Muscle of leg (tissue), 11 donors: Measurements from ENCODE around the gene PLA2G12A. TPM values are rescaled to one million over a fixed set of nuclear protein-coding genes. Genes with fewer than 3 reads are reported as not detected.

ENCODE experiments used
- DNase-seq: peaks from one replicate; pipeline ENCODE4 v3.0.0; 2013
- H3K27ac ChIP-seq: one replicate; pipeline ENCODE4 v1.5.1; 2013; ENCODE audit warnings: mild to moderate bottlenecking, low read length, control low read depth
- H3K27me3 ChIP-seq: one replicate; pipeline ENCODE4 v1.6.1; 2013; ENCODE audit warnings: low read length; ENCODE audit not compliant: control insufficient read depth, insufficient read depth
- H3K36me3 ChIP-seq: one replicate; pipeline ENCODE4 v1.6.1; 2013; ENCODE audit warnings: low read length; ENCODE audit not compliant: control insufficient read depth, insufficient read depth
- H3K4me1 ChIP-seq: one replicate; pipeline ENCODE4 v1.6.1; 2013; ENCODE audit warnings: low read length; ENCODE audit not compliant: control insufficient read depth, insufficient read depth
- H3K4me3 ChIP-seq: one replicate; pipeline ENCODE4 v1.5.1; 2013; ENCODE audit warnings: low read length, control low read depth
- H3K9me3 ChIP-seq: replicated peaks from 2 replicates; pipeline ENCODE4 v1.6.1; 2013; ENCODE audit warnings: low read depth, low read length; ENCODE audit not compliant: control insufficient read depth
- WGBS: methylation state at CpG from one replicate; pipeline ENCODE4 v1.1.5; 2013; ENCODE audit warnings: missing lambda C conversion rate; ENCODE audit not compliant: insufficient coverage; 5-methylcytosine and 5-hydroxymethylcytosine counted together
- polyA plus RNA-seq, 8 donors: library from polyadenylated mRNA; unstranded; fragments of 120-200 nt; gene quantifications; one replicate each; pipeline versions ENCODE4 v1.2.1 to v1.2.3, GENCODE V29; 2013; ENCODE audit warnings: inconsistent platforms in 1 of 8, low replicate concordance in 1 of 8; ENCODE audit not compliant: insufficient read length in 8 of 8, insufficient read depth in 1 of 8
- total RNA-seq: library from RNA; stranded (reverse); fragments of 120-200 nt; gene quantifications from one replicate; pipeline ENCODE4 v1.2.4, GENCODE V29; 2013

Gene PLA2G12A
- total and polyA plus RNA-seq, 9 donors, result 9.8 to 17.3 (median 13.5) TPM

GRCh38 chr4:109730619-109731545, 1.0 kb upstream of the PLA2G12A start:
- no peaks in the 10 kb centered on the region for H3K36me3 ChIP-seq
- peaks cover 7% of the 10 kb centered on the region for H3K4me1 ChIP-seq
- H3K9me3 ChIP-seq, result no peaks in the 10 kb centered on the region
- peak overlapping the region; percentile 90 for H3K4me3 ChIP-seq
- peak; percentile 4 for DNase-seq
- WGBS, result 88% methylated on average over 7 of the region's 21 CpGs
- H3K27me3 ChIP-seq, result no peaks in the 10 kb centered on the region
- peak overlapping the region; percentile 85 for H3K27ac ChIP-seq

GRCh38 chr4:109729117-109729717, 653 bp downstream of the PLA2G12A start:
- Histone ChIP-seq H3K9me3 (no peaks in the 10 kb centered on the region), H3K27ac (no peak overlapping the region)

GRCh38 chr4:109728385-109728784, 1.5 kb downstream of the PLA2G12A start:
- 67% methylated on average over 1 of the region's 6 CpGs for WGBS
- no peak for DNase-seq
- no peak overlapping the region for H3K4me3 ChIP-seq
- H3K36me3 ChIP-seq, result no peaks in the 10 kb centered on the region
- no peaks in the 10 kb centered on the region for H3K9me3 ChIP-seq
- peaks cover 7% of the 10 kb centered on the region for H3K4me1 ChIP-seq
- H3K27ac ChIP-seq, result no peak overlapping the region
- no peaks in the 10 kb centered on the region for H3K27me3 ChIP-seq

More at GRCh38 chr4:109729117-109729717, 653 bp downstream of the PLA2G12A start:
- no peaks in the 10 kb centered on the region for H3K27me3 ChIP-seq
- peak overlapping the region; percentile 71 for H3K4me3 ChIP-seq
- DNase-seq, result peak; percentile 13
- H3K36me3 ChIP-seq, result no peaks in the 10 kb centered on the region
- WGBS, result 0% methylated on average over 19 of the region's 25 CpGs
- peaks cover 7% of the 10 kb centered on the region for H3K4me1 ChIP-seq

- Histone ChIP-seq H3K27ac (no peak overlapping the region), H3K27me3 (no peaks in the 10 kb centered on the region), H3K4me3 (no peak overlapping the region), H3K4me1 (no peaks in the 10 kb centered on the region), H3K36me3 (no peaks in the 10 kb centered on the region), H3K9me3 (no peaks in the 10 kb centered on the region)
- no CpG with 5 or more reads among the region's 2 CpGs for WGBS
- DNase-seq, result no peak
These were observed 6.8 kb downstream of the PLA2G12A start for GRCh38 chr4:109723110-109723509.

- no peak overlapping the region for H3K4me3 ChIP-seq
- H3K27ac ChIP-seq, result no peak overlapping the region
- no peaks in the 10 kb centered on the region for H3K4me1 ChIP-seq
- DNase-seq, result no peak
- no peaks in the 10 kb centered on the region for H3K27me3 ChIP-seq
- no peaks in the 10 kb centered on the region for H3K36me3 ChIP-seq
- no peaks in the 10 kb centered on the region for H3K9me3 ChIP-seq
These were observed 7.5 kb downstream of the PLA2G12A start for GRCh38 chr4:109722357-109722756.

- no peak for DNase-seq
- Histone ChIP-seq H3K36me3 (peaks cover 7% of the 10 kb centered on the region), H3K27ac (no peak overlapping the region), H3K27me3 (no peaks in the 10 kb centered on the region), H3K4me3 (no peak overlapping the region), H3K9me3 (no peaks in the 10 kb centered on the region), H3K4me1 (no peaks in the 10 kb centered on the region)
- 100% methylated on average over 1 of the region's 7 CpGs for WGBS
These were observed 8.8 kb downstream of the PLA2G12A start for GRCh38 chr4:109721033-109721432.

- H3K4me1 ChIP-seq, result no peaks in the 10 kb centered on the region
- no peak for DNase-seq
- no peaks in the 10 kb centered on the region for H3K9me3 ChIP-seq
- no peaks in the 10 kb centered on the region for H3K27me3 ChIP-seq
- peaks cover 7% of the 10 kb centered on the region for H3K36me3 ChIP-seq
- no peak overlapping the region for H3K4me3 ChIP-seq
- H3K27ac ChIP-seq, result no peak overlapping the region
- no CpG with 5 or more reads among the region's 4 CpGs for WGBS
These were observed 10.3 kb downstream of the PLA2G12A start for GRCh38 chr4:109719604-109720003.

- Histone ChIP-seq H3K27me3 (no peaks in the 10 kb centered on the region), H3K9me3 (no peaks in the 10 kb centered on the region), H3K27ac (no peak overlapping the region), H3K4me1 (no peaks in the 10 kb centered on the region), H3K36me3 (peaks cover 10% of the 10 kb centered on the region), H3K4me3 (no peak overlapping the region)
- no peak for DNase-seq
- WGBS, result no CpG with 5 or more reads among the region's 1 CpG
These were observed 11.1 kb downstream of the PLA2G12A start for GRCh38 chr4:109718759-109719158.

- Histone ChIP-seq H3K9me3 (no peaks in the 10 kb centered on the region), H3K36me3 (peaks cover 12% of the 10 kb centered on the region), H3K27ac (no peak overlapping the region), H3K27me3 (no peaks in the 10 kb centered on the region), H3K4me1 (no peaks in the 10 kb centered on the region), H3K4me3 (no peak overlapping the region)
- DNase-seq, result no peak
- no CpG with 5 or more reads among the region's 3 CpGs for WGBS
These were observed 16.4 kb downstream of the PLA2G12A start for GRCh38 chr4:109713500-109713899.

GRCh38 chr4:109708990-109709389, 20.9 kb downstream of the PLA2G12A start:
- H3K27me3 ChIP-seq, result no peaks in the 10 kb centered on the region
- no peak overlapping the region for H3K27ac ChIP-seq
- H3K4me3 ChIP-seq, result no peak overlapping the region
- H3K9me3 ChIP-seq, result no peaks in the 10 kb centered on the region
- no CpG with 5 or more reads among the region's 1 CpG for WGBS
- H3K36me3 ChIP-seq, result peaks cover 5% of the 10 kb centered on the region
- no peaks in the 10 kb centered on the region for H3K4me1 ChIP-seq
- DNase-seq, result no peak
